GM19395 (cell line): ENCODE results near the gene VOPP1.
"Not testable (repeated sequence)": the region's sequence is repeated elsewhere in the genome, so short reads cannot be mapped to it uniquely, and the experiment has no call there.

Experiments used
- ATAC-seq: cut with Tn5 transposase; IDR thresholded peaks from one replicate; pipeline ENCODE4 v1.9.1; 2021; ENCODE audit warnings: mild to moderate bottlenecking, moderate library complexity; ENCODE audit not compliant: unreplicated experiment

The VOPP1 gene

GRCh38 chr7:55514546-55515265 lies 57.6 kb downstream of the VOPP1 start:
- no peak for ATAC-seq

- ATAC-seq = no peak
These were observed 58.4 kb downstream of the VOPP1 start for GRCh38 chr7:55513868-55514267.

- no peak for ATAC-seq
These were observed 59.6 kb downstream of the VOPP1 start for GRCh38 chr7:55512635-55513191.

- no peak for ATAC-seq
These were observed 61.7 kb downstream of the VOPP1 start for GRCh38 chr7:55510621-55511020.

- not testable (repeated sequence) for ATAC-seq
These were observed 62.1 kb downstream of the VOPP1 start for GRCh38 chr7:55510206-55510605.

- peak; percentile 9 for ATAC-seq
These were observed 63.0 kb downstream of the VOPP1 start for GRCh38 chr7:55509322-55509721.

- peak; percentile 78 for ATAC-seq
These were observed 63.9 kb downstream of the VOPP1 start for GRCh38 chr7:55508221-55509011.

- ATAC-seq = no peak
These were observed 64.6 kb downstream of the VOPP1 start for GRCh38 chr7:55507743-55508142.

GRCh38 chr7:55504967-55505658 lies 67.2 kb downstream of the VOPP1 start:
- no peak for ATAC-seq

- no peak for ATAC-seq
These were observed 68.0 kb downstream of the VOPP1 start for GRCh38 chr7:55504093-55504859.

GRCh38 chr7:55502858-55503440 lies 69.4 kb downstream of the VOPP1 start:
- ATAC-seq = no peak

- no peak for ATAC-seq
These were observed 70.0 kb downstream of the VOPP1 start for GRCh38 chr7:55502124-55502857.

GRCh38 chr7:55501611-55502010 lies 70.7 kb downstream of the VOPP1 start:
- ATAC-seq = no peak

- no peak for ATAC-seq
These were observed 72.1 kb downstream of the VOPP1 start for GRCh38 chr7:55500117-55500756.

GRCh38 chr7:55499591-55499990 lies 72.7 kb downstream of the VOPP1 start:
- ATAC-seq = no peak

GRCh38 chr7:55498770-55499169 lies 73.5 kb downstream of the VOPP1 start:
- no peak for ATAC-seq

- no peak for ATAC-seq
These were observed 74.2 kb downstream of the VOPP1 start for GRCh38 chr7:55498142-55498541.

- no peak for ATAC-seq
These were observed 74.8 kb downstream of the VOPP1 start for GRCh38 chr7:55497521-55497920.

- no peak for ATAC-seq
These were observed 75.4 kb downstream of the VOPP1 start for GRCh38 chr7:55496906-55497305.
